MM.1S (cell line): ENCODE results near the gene RCCD1.

Experiments
- EZH2 ChIP-seq: fragments of 300-600 bp; sonication (generic); optimal IDR thresholded peaks from 2 replicates; pipeline ENCODE3; 2017; ENCODE audit warnings: low read depth, mild to moderate bottlenecking, antibody characterized with exemption, low read length, mixed read lengths
- TF ChIP-seq, protein P1 (sequence below): fragments of 300-600 bp; sonication (generic); IDR thresholded peaks from 2 replicates; pipeline ENCODE4 v1.5.1; 2016; ENCODE audit warnings: antibody characterized with exemption, low read length, mixed read lengths

DNA sequence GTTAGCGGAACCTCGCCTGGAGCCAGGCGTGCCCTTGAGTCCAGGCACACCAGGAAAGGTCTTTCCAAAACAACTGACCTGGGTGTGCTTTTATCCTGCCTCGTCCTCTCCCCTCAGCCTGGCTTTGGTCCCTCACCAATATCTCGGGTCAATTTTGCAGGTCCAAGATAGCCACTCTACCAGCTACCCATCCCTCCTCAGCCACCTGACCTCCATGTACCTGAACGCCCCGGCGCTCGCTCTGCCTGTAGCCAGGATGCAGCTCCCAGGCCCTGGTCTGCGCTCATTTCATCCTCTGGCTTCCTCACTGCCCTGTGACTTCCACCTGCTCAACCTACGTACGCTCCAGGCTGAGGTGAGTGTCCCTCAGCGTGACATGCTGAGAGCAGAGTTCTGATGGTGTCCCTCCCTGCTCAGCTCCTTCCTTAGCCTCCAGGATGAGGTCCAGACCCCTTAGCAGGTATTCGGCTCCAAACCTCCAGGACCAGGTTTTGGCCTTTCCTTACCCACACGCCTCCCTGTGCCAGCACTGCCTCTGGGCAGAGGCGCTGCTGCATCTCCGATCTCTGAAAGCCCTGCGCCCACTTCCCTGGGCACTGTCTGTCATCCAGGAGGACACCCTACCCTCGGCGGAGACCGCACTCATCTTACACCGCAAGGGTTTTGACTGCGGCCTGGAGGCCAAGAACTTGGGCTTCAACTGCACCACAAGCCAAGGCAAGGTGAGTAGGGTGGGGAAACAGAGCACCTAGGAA lies 36.5 kb upstream of the RCCD1 start:
- TF ChIP-seq, protein P1, sequence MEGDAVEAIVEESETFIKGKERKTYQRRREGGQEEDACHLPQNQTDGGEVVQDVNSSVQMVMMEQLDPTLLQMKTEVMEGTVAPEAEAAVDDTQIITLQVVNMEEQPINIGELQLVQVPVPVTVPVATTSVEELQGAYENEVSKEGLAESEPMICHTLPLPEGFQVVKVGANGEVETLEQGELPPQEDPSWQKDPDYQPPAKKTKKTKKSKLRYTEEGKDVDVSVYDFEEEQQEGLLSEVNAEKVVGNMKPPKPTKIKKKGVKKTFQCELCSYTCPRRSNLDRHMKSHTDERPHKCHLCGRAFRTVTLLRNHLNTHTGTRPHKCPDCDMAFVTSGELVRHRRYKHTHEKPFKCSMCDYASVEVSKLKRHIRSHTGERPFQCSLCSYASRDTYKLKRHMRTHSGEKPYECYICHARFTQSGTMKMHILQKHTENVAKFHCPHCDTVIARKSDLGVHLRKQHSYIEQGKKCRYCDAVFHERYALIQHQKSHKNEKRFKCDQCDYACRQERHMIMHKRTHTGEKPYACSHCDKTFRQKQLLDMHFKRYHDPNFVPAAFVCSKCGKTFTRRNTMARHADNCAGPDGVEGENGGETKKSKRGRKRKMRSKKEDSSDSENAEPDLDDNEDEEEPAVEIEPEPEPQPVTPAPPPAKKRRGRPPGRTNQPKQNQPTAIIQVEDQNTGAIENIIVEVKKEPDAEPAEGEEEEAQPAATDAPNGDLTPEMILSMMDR, result no peak
- no peak for TF ChIP-seq EZH2
